Transverse colon (tissue), 4 donors: ENCODE data around the gene CACNA1C. TPM values are rescaled to one million over a fixed set of nuclear protein-coding genes. Genes with fewer than 3 reads are reported as not detected.

Experiments used
- DNase-seq: peaks from one replicate; pipeline ENCODE4 v3.0.0-alpha.2; 2019
- H3K27ac ChIP-seq, 4 donors: fragments of 200-600 bp; sonication (generic); 2 replicates each; pipeline ENCODE4 v1.5.1; 2016 to 2018; ENCODE audit warnings: inconsistent platforms in 4 of 4
- H3K27me3 ChIP-seq: fragments of 200-600 bp; sonication (generic); 2 replicates; pipeline ENCODE4 v1.5.1; 2017; ENCODE audit warnings: inconsistent platforms
- H3K36me3 ChIP-seq, 4 donors: fragments of 200-600 bp; sonication (generic); 2 replicates each; pipeline ENCODE4 v1.5.1; 2017 to 2019; ENCODE audit warnings: inconsistent platforms in 4 of 4
- H3K4me1 ChIP-seq, 4 donors: fragments of 200-600 bp; sonication (generic); 2 replicates each; pipeline ENCODE4 v1.5.1; 2017 to 2020; ENCODE audit warnings: inconsistent platforms in 4 of 4
- H3K4me3 ChIP-seq, 4 donors: fragments of 200-600 bp; sonication (generic); 1 replicate in 1 of 4; 2 replicates in 3 of 4; pipeline versions ENCODE4 v1.5.1 to v1.6.1; 2017 to 2019; ENCODE audit warnings: inconsistent platforms in 4 of 4
- H3K9me3 ChIP-seq, 2 donors: fragments of 200-600 bp; sonication (generic); 2 replicates each; pipeline ENCODE4 v1.5.1; 2017 to 2019; ENCODE audit warnings: inconsistent platforms in 2 of 2
- CTCF ChIP-seq, 5 experiments: fragments of 200-600 bp in 3 of 5; fragments of 450-650 bp in 2 of 5; sonication (generic) in 3 of 5; IDR thresholded peaks; 1 replicate in 2 of 5; 2 replicates in 3 of 5; pipeline ENCODE4 v1.5.1; 2016 to 2017; ENCODE audit warnings: antibody characterized with exemption in 5 of 5, inconsistent platforms in 3 of 5, mild to moderate bottlenecking in 2 of 5, moderate library complexity in 1 of 5
- EP300 ChIP-seq: sonication (generic); formaldehyde crosslinking; IDR thresholded peaks from one replicate; pipeline ENCODE4 v1.6.1; 2017; ENCODE audit warnings: antibody characterized with exemption, low read depth
- POLR2A ChIP-seq: fragments of 450-650 bp; IDR thresholded peaks from one replicate; pipeline ENCODE4 v1.6.1; 2016; ENCODE audit warnings: antibody characterized with exemption, mild to moderate bottlenecking, moderate library complexity
- POLR2AphosphoS5 ChIP-seq, 3 donors: sonication (generic); formaldehyde crosslinking; IDR thresholded peaks; one replicate each; pipeline ENCODE4 v1.6.1; 2016; ENCODE audit warnings: antibody characterized with exemption in 3 of 3
- WGBS, 2 donors: methylation state at CpG; one replicate each; pipeline ENCODE4 v1.1.5; 2018; ENCODE audit warnings: low coverage in 1 of 2; 5-methylcytosine and 5-hydroxymethylcytosine counted together
- in situ Hi-C, 4 donors: fragments of 200-750 bp; cut with MboI; loops; one replicate each; pipeline versions ENCODE4 v1.15.0 to v1.15.1; 2017; ENCODE audit warnings: low sequenced_read_pairs in 3 of 4, low pct_ligation_motif_present in 1 of 4, low pct_unique_long_range_greater_than_20kb in 1 of 4
- intact Hi-C: fragments of 100-400 bp; cut with DNase I; formaldehyde crosslinking; loops from one replicate; pipeline ENCODE4 v1.15.1; 2023; ENCODE audit warnings: low total_unique reads
- total RNA-seq, 4 donors: library from RNA; depleted of rRNA; stranded (reverse); fragments of >200 nt; gene quantifications; one replicate each; pipeline ENCODE4 v1.1.0, GENCODE V29; 2016

The CACNA1C gene
- total RNA-seq, 4 donors from 2014 or later: 18.8 to 35.2 (median 24.8) TPM

DNA sequence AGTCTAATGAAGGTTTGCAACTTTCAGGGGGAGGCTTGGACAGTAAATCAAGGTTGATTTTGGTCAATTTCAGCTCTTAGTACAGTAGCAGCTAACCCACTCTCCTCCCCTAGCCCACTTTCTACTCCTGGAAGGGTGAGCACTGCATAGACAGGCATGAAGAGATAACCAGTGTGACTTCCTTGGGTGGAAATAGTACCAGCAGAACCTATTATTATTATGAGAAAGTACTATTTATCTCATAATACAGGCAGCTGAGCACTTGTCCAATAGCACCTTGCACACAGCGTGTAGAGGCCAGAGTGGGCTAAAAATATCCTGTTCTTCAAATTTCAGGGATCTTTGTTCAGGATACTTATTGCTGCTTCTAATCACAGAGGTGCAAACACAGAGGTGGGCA, 645.8 kb downstream of the CACNA1C start:
- DNase-seq: no peak
- H3K4me3 ChIP-seq: no peak overlapping the region
- H3K36me3 ChIP-seq: no peaks in the 10 kb centered on the region
- no peaks in the 10 kb centered on the region for H3K9me3 ChIP-seq
- no peak overlapping the region for H3K27ac ChIP-seq
- in situ Hi-C loops: no loop called here
- WGBS, 2 donors: 90% methylated on average over 1 of the region's 1 CpG; no CpG with 5 or more reads in 1 of the 2 donors
- no peaks in the 10 kb centered on the region for H3K27me3 ChIP-seq
- H3K4me1 ChIP-seq: no peaks in the 10 kb centered on the region
- intact Hi-C loops: no loop called here
- TF ChIP-seq POLR2A: no peak
- TF ChIP-seq POLR2AphosphoS5 (IDR thresholded peaks at IDR 0.05): no peak
- no peak for TF ChIP-seq EP300
- no peak for TF ChIP-seq CTCF (IDR thresholded peaks at IDR 0.05)

- peaks cover 10% of the 10 kb centered on the region for H3K27me3 ChIP-seq
- no peak overlapping the region for H3K27ac ChIP-seq
- intact Hi-C loops (no loop called here), in situ Hi-C loops (no loop called here)
- DNase-seq: no peak
- H3K36me3 ChIP-seq: no peaks in the 10 kb centered on the region
- 14 to 18% methylated on average over 1 of the region's 1 CpG for WGBS, 2 donors
- no peak for TF ChIP-seq POLR2AphosphoS5 (IDR thresholded peaks at IDR 0.05)
- H3K4me3 ChIP-seq: no peak overlapping the region
- H3K4me1 ChIP-seq: no peaks in the 10 kb centered on the region
- peaks cover 16 to 19% of the 10 kb centered on the region in 2 donors for H3K9me3 ChIP-seq
Measured at GRCh38 chr12:2710701-2711100, 657.9 kb downstream of the CACNA1C start.

GRCh38 chr12:2719392-2719791, 666.6 kb downstream of the CACNA1C start:
- Histone ChIP-seq H3K4me3 (no peak overlapping the region), H3K36me3 (no peaks in the 10 kb centered on the region), H3K4me1 (no peaks in the 10 kb centered on the region), H3K27me3 (peaks cover 25% of the 10 kb centered on the region), H3K9me3 (no peaks in the 10 kb centered on the region), H3K27ac (no peak overlapping the region)
- in situ Hi-C loops: no loop called here
- 73% methylated on average over 2 of the region's 2 CpGs; no CpG with 5 or more reads in 1 of the 2 donors for WGBS, 2 donors
- TF ChIP-seq CTCF (IDR thresholded peaks at IDR 0.05) (no peak), POLR2A (no peak), POLR2AphosphoS5 (IDR thresholded peaks at IDR 0.05) (no peak), EP300 (no peak)
- intact Hi-C loops: no loop called here
- DNase-seq: no peak

DNA sequence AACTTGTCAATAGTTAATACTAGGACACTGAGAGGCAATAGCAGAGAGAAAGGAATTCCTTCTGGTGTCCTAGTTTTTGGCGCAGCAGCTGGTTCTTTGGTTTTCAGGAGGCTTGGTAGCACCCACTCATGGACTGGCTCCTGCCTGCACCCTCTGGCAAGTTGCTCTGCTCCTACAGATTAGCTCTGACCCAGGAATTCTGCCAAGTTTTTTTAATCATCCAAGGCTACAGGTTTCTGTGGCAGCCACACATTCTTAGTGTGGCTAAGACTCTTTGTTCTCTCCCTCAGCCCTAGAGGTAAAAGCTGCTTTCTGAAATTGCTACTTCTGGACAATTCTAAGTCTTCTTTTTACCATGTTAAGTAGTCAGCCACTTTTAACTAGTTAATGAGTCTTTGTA, 670.0 kb downstream of the CACNA1C start:
- Histone ChIP-seq H3K27me3 (peaks cover 6% of the 10 kb centered on the region), H3K4me1 (no peaks in the 10 kb centered on the region), H3K36me3 (no peaks in the 10 kb centered on the region), H3K9me3 (no peaks in the 10 kb centered on the region), H3K27ac (no peak overlapping the region), H3K4me3 (no peak overlapping the region)
- DNase-seq: no peak
- in situ Hi-C loops (no loop called here), intact Hi-C loops (no loop called here)
- no peak for TF ChIP-seq POLR2AphosphoS5 (IDR thresholded peaks at IDR 0.05)
- TF ChIP-seq EP300: no peak
- WGBS, 2 donors: 100% methylated on average over 1 of the region's 1 CpG; no CpG with 5 or more reads in 1 of the 2 donors

DNA sequence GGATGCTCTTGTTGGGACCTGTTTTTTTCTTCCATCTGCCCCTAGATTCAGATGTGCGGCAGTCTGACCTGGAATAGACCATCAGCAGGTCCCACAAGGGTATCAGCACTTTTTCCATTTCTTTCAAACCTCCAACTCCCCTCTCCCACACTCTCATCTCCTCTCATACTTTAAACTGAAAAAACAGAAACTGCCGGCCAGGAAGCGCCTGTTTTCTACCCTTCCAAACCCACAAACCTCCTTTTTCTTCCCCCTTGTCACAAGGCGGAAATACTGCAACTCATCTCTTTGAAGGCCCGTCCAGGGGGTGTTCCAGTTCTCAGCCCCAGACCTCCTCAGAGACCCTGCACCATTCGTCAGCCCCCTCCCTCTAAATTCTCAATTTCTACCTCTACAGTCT, 679.5 kb downstream of the CACNA1C start:
- no peak overlapping the region for H3K4me3 ChIP-seq
- intact Hi-C loops: no loop called here
- no peaks in the 10 kb centered on the region for H3K36me3 ChIP-seq
- H3K9me3 ChIP-seq: no peaks in the 10 kb centered on the region
- DNase-seq: no peak
- peaks cover 5% of the 10 kb centered on the region for H3K27me3 ChIP-seq
- TF ChIP-seq CTCF (IDR thresholded peaks at IDR 0.05) (no peak), POLR2AphosphoS5 (IDR thresholded peaks at IDR 0.05) (no peak), EP300 (no peak), POLR2A (no peak)
- in situ Hi-C loops: loop anchor here in 1 of 4 donors (10.0 kb wide), 1 partner anchor 53 kb away; no protein-coding TSS in a partner anchor
- H3K27ac ChIP-seq: no peak overlapping the region
- H3K4me1 ChIP-seq: no peaks in the 10 kb centered on the region
- 53 to 54% methylated on average over 6 of the region's 6 CpGs for WGBS, 2 donors
